Spinal cord (tissue), 10 donors: ENCODE measurements around the gene KLHL29. TPM values are rescaled to one million over a fixed set of nuclear protein-coding genes. Genes with fewer than 3 reads are reported as not detected.

Experiments
- DNase-seq, 6 donors: peaks; one replicate each; pipeline versions ENCODE4 v3.0.0 to v3.0.0-alpha.2; 2013 to 2015; ENCODE audit warnings: low spot score in 6 of 6, low read depth in 4 of 6
- H3K27ac ChIP-seq: one replicate; pipeline ENCODE4 v1.5.1; 2013; ENCODE audit warnings: low read depth, low read length, control low read depth
- H3K27me3 ChIP-seq: one replicate; pipeline ENCODE4 v1.6.1; 2013; ENCODE audit warnings: low read length; ENCODE audit not compliant: control insufficient read depth, insufficient read depth
- H3K36me3 ChIP-seq: one replicate; pipeline ENCODE4 v1.6.1; 2013; ENCODE audit warnings: low read length; ENCODE audit not compliant: control insufficient read depth, insufficient read depth
- H3K4me1 ChIP-seq: one replicate; pipeline ENCODE4 v1.6.1; 2013; ENCODE audit warnings: low read length; ENCODE audit not compliant: control insufficient read depth, insufficient read depth
- H3K4me3 ChIP-seq: one replicate; pipeline ENCODE4 v1.5.1; 2013; ENCODE audit warnings: low read depth, low read length, control low read depth
- H3K9me3 ChIP-seq: one replicate; pipeline ENCODE4 v1.6.1; 2013; ENCODE audit warnings: low read length; ENCODE audit not compliant: control insufficient read depth, insufficient read depth
- WGBS: methylation state at CpG from one replicate; pipeline ENCODE4 v1.1.5; 2013; ENCODE audit warnings: missing lambda C conversion rate; ENCODE audit not compliant: insufficient coverage; 5-methylcytosine and 5-hydroxymethylcytosine counted together
- polyA plus RNA-seq, 2 donors: library from polyadenylated mRNA; unstranded; fragments of 120-200 nt; gene quantifications; one replicate each; pipeline ENCODE4 v1.2.1, GENCODE V29; 2013; ENCODE audit not compliant: insufficient read length in 2 of 2
- total RNA-seq, 2 donors: library from RNA; depleted of rRNA in 1 of 2; stranded (reverse); fragments of 120-200 nt in 1 of 2; fragments of >200 nt in 1 of 2; gene quantifications; one replicate each; pipeline versions ENCODE4 v1.2.3 to v1.2.4, GENCODE V29; 2013 to 2014
- donor health status: healthy.

The KLHL29 gene
- total and polyA plus RNA-seq, 4 donors = 8.7 to 19.4 (median 14.0) TPM

- no peak for DNase-seq
- Histone ChIP-seq H3K27ac (no peak overlapping the region), H3K9me3 (no peaks in the 10 kb centered on the region), H3K4me3 (no peak overlapping the region), H3K36me3 (no peaks in the 10 kb centered on the region), H3K27me3 (no peaks in the 10 kb centered on the region), H3K4me1 (peaks cover 25% of the 10 kb centered on the region)
- WGBS = 79% methylated on average over 9 of the region's 13 CpGs
These were observed 73.2 kb downstream of the KLHL29 start for GRCh38 chr2:23457990-23458682.

- 93% methylated on average over 2 of the region's 2 CpGs for WGBS
These were observed 74.1 kb downstream of the KLHL29 start for GRCh38 chr2:23459032-23459431.

GRCh38 chr2:23460228-23460627 is 75.2 kb downstream of the KLHL29 start:
- H3K27me3 ChIP-seq = no peaks in the 10 kb centered on the region
- WGBS = 83% methylated on average over 1 of the region's 1 CpG
- no peaks in the 10 kb centered on the region for H3K9me3 ChIP-seq
- H3K27ac ChIP-seq = no peak overlapping the region
- no peaks in the 10 kb centered on the region for H3K36me3 ChIP-seq
- no peak overlapping the region for H3K4me3 ChIP-seq
- H3K4me1 ChIP-seq = peaks cover 28% of the 10 kb centered on the region
- no peak for DNase-seq

More at GRCh38 chr2:23459032-23459431, 74.1 kb downstream of the KLHL29 start:
- H3K27me3 ChIP-seq = no peaks in the 10 kb centered on the region
- H3K36me3 ChIP-seq = no peaks in the 10 kb centered on the region
- H3K9me3 ChIP-seq = no peaks in the 10 kb centered on the region
- no peak overlapping the region for H3K4me3 ChIP-seq
- H3K27ac ChIP-seq = no peak overlapping the region
- DNase-seq = no peak
- peaks cover 21% of the 10 kb centered on the region for H3K4me1 ChIP-seq

- Histone ChIP-seq H3K27ac (no peak overlapping the region), H3K9me3 (no peaks in the 10 kb centered on the region), H3K4me1 (peaks cover 28% of the 10 kb centered on the region), H3K4me3 (no peak overlapping the region), H3K36me3 (no peaks in the 10 kb centered on the region), H3K27me3 (no peaks in the 10 kb centered on the region)
- WGBS = 81% methylated on average over 3 of the region's 5 CpGs
- no peak for DNase-seq
These were observed 76.0 kb downstream of the KLHL29 start for GRCh38 chr2:23460993-23461392.

GRCh38 chr2:23464156-23464555 is 79.2 kb downstream of the KLHL29 start:
- Histone ChIP-seq H3K27me3 (no peaks in the 10 kb centered on the region), H3K36me3 (no peaks in the 10 kb centered on the region), H3K27ac (no peak overlapping the region), H3K4me3 (no peak overlapping the region), H3K4me1 (peaks cover 20% of the 10 kb centered on the region), H3K9me3 (no peaks in the 10 kb centered on the region)
- no peak for DNase-seq
- 61% methylated on average over 5 of the region's 6 CpGs for WGBS

GRCh38 chr2:23464905-23465537 is 80.0 kb downstream of the KLHL29 start:
- 73% methylated on average over 13 of the region's 14 CpGs for WGBS
- H3K36me3 ChIP-seq = no peaks in the 10 kb centered on the region
- DNase-seq = peak in 1 of 6 donors; percentile 45
- no peak overlapping the region for H3K27ac ChIP-seq
- peaks cover 23% of the 10 kb centered on the region for H3K4me1 ChIP-seq
- no peak overlapping the region for H3K4me3 ChIP-seq
- no peaks in the 10 kb centered on the region for H3K9me3 ChIP-seq
- no peaks in the 10 kb centered on the region for H3K27me3 ChIP-seq

GRCh38 chr2:23465936-23466335 is 81.0 kb downstream of the KLHL29 start:
- DNase-seq = no peak
- Histone ChIP-seq H3K27me3 (no peaks in the 10 kb centered on the region), H3K36me3 (no peaks in the 10 kb centered on the region), H3K9me3 (no peaks in the 10 kb centered on the region), H3K4me1 (peaks cover 26% of the 10 kb centered on the region), H3K4me3 (no peak overlapping the region), H3K27ac (no peak overlapping the region)
- 100% methylated on average over 2 of the region's 9 CpGs for WGBS

- Histone ChIP-seq H3K4me1 (peaks cover 27% of the 10 kb centered on the region), H3K27ac (no peak overlapping the region), H3K36me3 (no peaks in the 10 kb centered on the region), H3K9me3 (no peaks in the 10 kb centered on the region), H3K4me3 (no peak overlapping the region), H3K27me3 (no peaks in the 10 kb centered on the region)
- WGBS = 97% methylated on average over 7 of the region's 10 CpGs
- DNase-seq = no peak
These were observed 82.6 kb downstream of the KLHL29 start for GRCh38 chr2:23467618-23468017.

GRCh38 chr2:23468474-23469141 is 83.6 kb downstream of the KLHL29 start:
- 89% methylated on average over 12 of the region's 15 CpGs for WGBS
- Histone ChIP-seq H3K4me3 (no peak overlapping the region), H3K9me3 (no peaks in the 10 kb centered on the region), H3K4me1 (peaks cover 27% of the 10 kb centered on the region), H3K27me3 (no peaks in the 10 kb centered on the region), H3K36me3 (no peaks in the 10 kb centered on the region), H3K27ac (no peak overlapping the region)
- DNase-seq = no peak
